ENCODE results near the gene CD36.

DNA sequence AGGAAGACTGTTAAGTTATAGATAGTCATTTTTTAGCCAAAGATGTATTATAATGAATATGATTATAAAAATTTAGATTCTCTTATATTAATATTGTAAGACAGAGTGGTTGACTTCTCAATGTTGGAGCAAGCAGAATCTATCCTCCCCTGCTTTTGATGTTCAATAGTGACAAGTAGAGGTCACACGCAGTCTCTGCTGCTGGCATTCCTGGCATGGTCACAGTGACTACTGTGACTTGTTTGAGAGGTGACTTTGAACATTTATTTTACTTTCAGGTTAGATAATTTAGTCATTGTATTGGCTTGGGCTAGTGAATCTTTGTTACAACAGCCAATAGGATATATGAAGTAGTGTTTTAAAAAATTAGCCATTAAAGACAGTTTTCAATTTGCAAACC lies 13.7 kb upstream of the CD36 start:
- TF ChIP-seq POU5F1 (IDR thresholded peaks at IDR 0.05; ENCODE audit: low read depth, low read length) (no peak), POLR2A (IDR thresholded peaks at IDR 0.05; ENCODE audit: control extremely low read depth in 1 of 2, low read depth in 2 of 2, low read length in 2 of 2) (no peak), POLR2AphosphoS5 (IDR thresholded peaks at IDR 0.05; ENCODE audit: low read depth, low read length) (no peak), CREB1 (IDR thresholded peaks at IDR 0.05) (no peak), EZH2 (IDR thresholded peaks at IDR 0.05; ENCODE audit: low read depth, low read length, severe bottlenecking) (no peak), SP1 (IDR thresholded peaks at IDR 0.05; ENCODE audit: low read depth, low read length) (no peak), EP300 (IDR thresholded peaks at IDR 0.05; ENCODE audit: borderline replicate concordance in 1 of 2, low read depth in 2 of 2, low read length in 2 of 2) (no peak), SRF (IDR thresholded peaks at IDR 0.05; ENCODE audit: low read depth, low read length) (no peak), RFX5 (IDR thresholded peaks at IDR 0.05; ENCODE audit: borderline replicate concordance, low read depth, low read length) (no peak), CHD2 (IDR thresholded peaks at IDR 0.05; ENCODE audit: low read length) (no peak)
- TF ChIP-seq, protein P1, sequence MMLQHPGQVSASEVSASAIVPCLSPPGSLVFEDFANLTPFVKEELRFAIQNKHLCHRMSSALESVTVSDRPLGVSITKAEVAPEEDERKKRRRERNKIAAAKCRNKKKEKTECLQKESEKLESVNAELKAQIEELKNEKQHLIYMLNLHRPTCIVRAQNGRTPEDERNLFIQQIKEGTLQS (IDR thresholded peaks at IDR 0.05; ENCODE audit: insufficient read depth, low read depth, low read length) = no peak
- TF ChIP-seq, protein P2, sequence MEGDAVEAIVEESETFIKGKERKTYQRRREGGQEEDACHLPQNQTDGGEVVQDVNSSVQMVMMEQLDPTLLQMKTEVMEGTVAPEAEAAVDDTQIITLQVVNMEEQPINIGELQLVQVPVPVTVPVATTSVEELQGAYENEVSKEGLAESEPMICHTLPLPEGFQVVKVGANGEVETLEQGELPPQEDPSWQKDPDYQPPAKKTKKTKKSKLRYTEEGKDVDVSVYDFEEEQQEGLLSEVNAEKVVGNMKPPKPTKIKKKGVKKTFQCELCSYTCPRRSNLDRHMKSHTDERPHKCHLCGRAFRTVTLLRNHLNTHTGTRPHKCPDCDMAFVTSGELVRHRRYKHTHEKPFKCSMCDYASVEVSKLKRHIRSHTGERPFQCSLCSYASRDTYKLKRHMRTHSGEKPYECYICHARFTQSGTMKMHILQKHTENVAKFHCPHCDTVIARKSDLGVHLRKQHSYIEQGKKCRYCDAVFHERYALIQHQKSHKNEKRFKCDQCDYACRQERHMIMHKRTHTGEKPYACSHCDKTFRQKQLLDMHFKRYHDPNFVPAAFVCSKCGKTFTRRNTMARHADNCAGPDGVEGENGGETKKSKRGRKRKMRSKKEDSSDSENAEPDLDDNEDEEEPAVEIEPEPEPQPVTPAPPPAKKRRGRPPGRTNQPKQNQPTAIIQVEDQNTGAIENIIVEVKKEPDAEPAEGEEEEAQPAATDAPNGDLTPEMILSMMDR (IDR thresholded peaks at IDR 0.05; ENCODE audit: control extremely low read depth in 1 of 3, insufficient read depth in 1 of 3, low read depth in 1 of 3, low read length in 3 of 3) = no peak
- TF ChIP-seq, protein P3, sequence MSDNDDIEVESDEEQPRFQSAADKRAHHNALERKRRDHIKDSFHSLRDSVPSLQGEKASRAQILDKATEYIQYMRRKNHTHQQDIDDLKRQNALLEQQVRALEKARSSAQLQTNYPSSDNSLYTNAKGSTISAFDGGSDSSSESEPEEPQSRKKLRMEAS (IDR thresholded peaks at IDR 0.05) = no peak
- TF ChIP-seq, protein P4, sequence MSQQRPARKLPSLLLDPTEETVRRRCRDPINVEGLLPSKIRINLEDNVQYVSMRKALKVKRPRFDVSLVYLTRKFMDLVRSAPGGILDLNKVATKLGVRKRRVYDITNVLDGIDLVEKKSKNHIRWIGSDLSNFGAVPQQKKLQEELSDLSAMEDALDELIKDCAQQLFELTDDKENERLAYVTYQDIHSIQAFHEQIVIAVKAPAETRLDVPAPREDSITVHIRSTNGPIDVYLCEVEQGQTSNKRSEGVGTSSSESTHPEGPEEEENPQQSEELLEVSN (IDR thresholded peaks at IDR 0.05) = no peak

Measured in H1 (cell line).